ENCODE measurements around the gene SDCCAG8.

The SDCCAG8 gene

DNA sequence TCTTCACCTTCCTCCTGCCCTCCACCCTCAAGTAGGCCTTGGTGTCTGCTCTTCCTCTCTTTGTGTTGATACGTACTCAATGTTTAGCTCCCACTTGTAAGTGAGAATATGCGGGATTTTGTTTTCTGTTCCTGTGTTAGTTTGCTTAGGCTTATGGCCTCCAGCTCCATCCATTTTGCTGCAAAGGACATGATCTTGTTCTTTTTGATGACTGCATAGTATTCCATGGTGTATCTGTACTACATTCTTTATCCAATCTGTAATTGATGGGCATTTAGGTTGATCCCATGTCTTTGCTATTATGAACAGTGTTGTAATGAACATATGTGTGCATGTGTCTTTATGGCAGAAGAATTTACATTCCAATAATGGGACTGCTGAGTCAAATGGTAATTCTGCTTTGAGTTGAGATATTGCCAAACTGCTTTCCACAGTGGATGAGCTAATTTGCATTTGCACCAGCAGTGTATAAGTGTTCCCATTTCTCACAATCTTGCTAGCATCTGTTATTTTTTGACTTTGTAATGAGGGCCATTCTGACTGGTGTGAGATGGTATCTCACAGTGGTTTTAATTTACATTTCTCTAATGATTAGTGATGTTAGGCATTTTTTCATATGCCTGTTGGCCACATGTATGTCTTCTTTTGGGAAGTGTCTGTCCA lies 272.7 kb downstream of the SDCCAG8 start:
- TF ChIP-seq, protein P1, sequence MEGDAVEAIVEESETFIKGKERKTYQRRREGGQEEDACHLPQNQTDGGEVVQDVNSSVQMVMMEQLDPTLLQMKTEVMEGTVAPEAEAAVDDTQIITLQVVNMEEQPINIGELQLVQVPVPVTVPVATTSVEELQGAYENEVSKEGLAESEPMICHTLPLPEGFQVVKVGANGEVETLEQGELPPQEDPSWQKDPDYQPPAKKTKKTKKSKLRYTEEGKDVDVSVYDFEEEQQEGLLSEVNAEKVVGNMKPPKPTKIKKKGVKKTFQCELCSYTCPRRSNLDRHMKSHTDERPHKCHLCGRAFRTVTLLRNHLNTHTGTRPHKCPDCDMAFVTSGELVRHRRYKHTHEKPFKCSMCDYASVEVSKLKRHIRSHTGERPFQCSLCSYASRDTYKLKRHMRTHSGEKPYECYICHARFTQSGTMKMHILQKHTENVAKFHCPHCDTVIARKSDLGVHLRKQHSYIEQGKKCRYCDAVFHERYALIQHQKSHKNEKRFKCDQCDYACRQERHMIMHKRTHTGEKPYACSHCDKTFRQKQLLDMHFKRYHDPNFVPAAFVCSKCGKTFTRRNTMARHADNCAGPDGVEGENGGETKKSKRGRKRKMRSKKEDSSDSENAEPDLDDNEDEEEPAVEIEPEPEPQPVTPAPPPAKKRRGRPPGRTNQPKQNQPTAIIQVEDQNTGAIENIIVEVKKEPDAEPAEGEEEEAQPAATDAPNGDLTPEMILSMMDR (IDR thresholded peaks at IDR 0.05) = no peak

- TF ChIP-seq, protein P1 (IDR thresholded peaks at IDR 0.05) = no peak
Observed at GRCh38 chr1:243529512-243529911, 273.7 kb downstream of the SDCCAG8 start.

DNA sequence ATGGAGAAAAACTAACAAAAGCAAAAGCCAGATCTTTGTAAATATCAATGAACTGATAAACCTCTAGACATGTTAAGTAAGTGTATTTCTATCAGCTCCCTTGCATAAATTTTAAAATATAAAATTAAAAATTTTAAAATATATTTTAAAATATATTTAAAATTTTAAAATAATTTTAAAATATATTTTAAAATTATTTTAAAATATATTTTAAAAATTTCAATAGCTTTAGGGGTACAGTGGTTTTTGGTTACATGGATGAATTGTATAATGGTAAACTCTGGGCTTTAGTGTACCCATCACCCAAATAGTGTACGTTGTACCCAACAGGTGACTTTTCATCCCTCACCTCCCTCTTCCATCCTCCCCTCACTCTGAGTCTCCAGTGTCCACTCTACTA lies 279.2 kb downstream of the SDCCAG8 start:
- TF ChIP-seq, protein P1 (IDR thresholded peaks at IDR 0.05) = no peak

DNA sequence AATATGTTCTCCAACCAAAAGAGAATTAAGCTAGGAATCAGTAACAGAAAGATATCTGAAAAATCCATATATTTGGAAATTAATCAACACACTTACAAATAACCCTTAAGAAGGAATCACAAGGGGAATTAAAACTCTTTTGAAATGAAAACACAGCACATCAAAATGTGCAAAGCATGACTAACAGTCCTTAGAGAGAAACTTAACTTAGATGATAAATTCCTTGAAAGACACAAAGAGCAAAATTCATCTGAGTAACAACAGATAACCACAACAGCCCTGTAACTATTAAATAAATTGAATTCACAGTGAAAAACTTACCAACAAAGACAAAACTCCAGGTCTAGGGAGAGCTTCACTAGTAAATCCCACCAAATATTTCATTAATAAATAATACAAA lies 283.8 kb downstream of the SDCCAG8 start:
- TF ChIP-seq, protein P1 (IDR thresholded peaks at IDR 0.05) = no peak

DNA sequence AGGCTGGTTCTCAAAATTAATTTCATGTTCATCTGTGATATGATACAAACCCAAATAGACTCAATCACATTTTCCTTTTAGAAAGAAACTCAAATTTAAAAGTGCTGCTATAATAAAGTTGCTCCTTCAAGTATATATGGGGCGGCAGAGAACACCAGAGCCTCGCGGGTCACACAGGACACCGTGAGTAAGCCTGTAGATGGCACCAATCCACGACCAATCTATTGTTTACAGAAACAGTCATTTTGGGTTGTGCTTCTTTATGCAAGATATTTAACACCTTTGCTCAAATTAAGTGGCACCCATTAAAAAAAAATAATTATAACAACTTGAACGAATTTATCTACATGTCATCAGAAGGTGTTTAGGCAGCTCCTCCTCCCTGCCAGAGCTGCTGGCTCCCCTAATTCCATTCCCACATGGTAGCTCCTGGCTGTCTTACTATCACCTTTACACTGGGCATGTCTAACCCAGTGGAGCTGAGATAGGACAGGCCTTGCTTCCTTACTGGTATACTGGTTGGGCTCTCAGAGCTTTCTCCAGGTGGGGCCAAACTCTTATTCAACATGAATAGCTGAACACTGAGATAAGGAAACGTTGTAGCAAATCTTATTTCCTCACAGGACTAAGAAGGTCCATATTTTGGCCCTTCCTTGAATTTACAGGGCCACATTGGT lies 287.0 kb downstream of the SDCCAG8 start:
- TF ChIP-seq, protein P1 (IDR thresholded peaks at IDR 0.05) = no peak

GRCh38 chr1:243543501-243543900 lies 287.7 kb downstream of the SDCCAG8 start:
- TF ChIP-seq, protein P1 (IDR thresholded peaks at IDR 0.05) = no peak

DNA sequence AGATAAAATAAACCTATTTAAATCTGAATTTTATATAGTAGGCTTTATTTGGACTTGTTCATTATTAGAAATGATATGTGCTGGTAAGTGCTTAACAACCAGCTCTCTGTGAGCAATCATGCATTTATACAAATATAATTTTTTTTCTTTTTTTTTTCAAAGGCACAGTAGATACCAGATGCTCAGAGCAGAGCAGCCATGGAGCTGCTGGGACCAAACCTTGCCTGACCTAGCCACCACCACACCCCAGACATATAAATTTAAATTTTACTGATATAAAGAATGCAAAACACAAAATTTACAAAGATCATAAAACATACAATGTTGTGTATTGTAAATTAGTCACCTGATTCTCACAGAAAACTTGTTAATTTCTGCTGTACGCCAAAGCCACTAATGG lies 290.6 kb downstream of the SDCCAG8 start:
- TF ChIP-seq, protein P1 (IDR thresholded peaks at IDR 0.05) = no peak
